GM12878 (cell line): ENCODE data around the gene DEK. TPM values are rescaled to one million over a fixed set of nuclear protein-coding genes. Genes with fewer than 3 reads are reported as not detected.

Experiments
- ATAC-seq: fragments of 200-7000 bp; cut with Tn5 transposase; 3 replicates; pipeline ENCODE4 v1.9.1; 2020; ENCODE audit warnings: mild to moderate bottlenecking, moderate library complexity
- BruUV-seq: library from RNA; stranded (reverse); fragments of 400-500 nt; replicated peaks from 2 replicates; lab custom pipeline; 2021; lab: Mats Ljungman, UMichigan
- CTCF ChIA-PET: fragments of 300-600 bp; sonication (Branson Sonifier 250); formaldehyde crosslinking; extraction: SDS; loops from one replicate; lab custom pipeline; 2021; ENCODE audit warnings: inconsistent platforms; lab: Yijun Ruan, JAX
- POLR2A ChIA-PET: fragments of 350-600 bp; formaldehyde crosslinking; extraction: SDS; loops from one replicate; lab custom pipeline; 2021; ENCODE audit warnings: inconsistent platforms; lab: Charles Lee
- RAD21 ChIA-PET: fragments of 300-600 bp; sonication (Branson Sonifier 250); formaldehyde crosslinking; loops from one replicate; lab custom pipeline; 2023; ENCODE audit warnings: antibody characterized with exemption; ENCODE audit not compliant: unreplicated experiment; lab: Charles Lee
- SMC1A ChIA-PET: fragments of 300-600 bp; sonication (Branson Sonifier 250); formaldehyde crosslinking; loops from one replicate; lab custom pipeline; 2023; ENCODE audit not compliant: unreplicated experiment, uncharacterized antibody; lab: Charles Lee
- DNase-seq: peaks from one replicate; pipeline ENCODE4 v3.0.0-alpha.2; 2011; ENCODE audit warnings: low read depth, low spot score
- FAIRE-seq: peaks from 3 replicates; lab custom pipeline; 2011; peaks lifted over from hg19 to GRCh38; lab: Jason Lieb, UNC
- H2AFZ ChIP-seq: 2 replicates; pipeline ENCODE4 v1.6.0; 2011; ENCODE audit warnings: low read depth, low read length, control low read depth; ENCODE audit not compliant: control insufficient read depth
- H3K27ac ChIP-seq: 2 replicates; pipeline ENCODE4 v1.5.1; 2011; ENCODE audit warnings: control low read depth; ENCODE audit not compliant: control insufficient read depth, insufficient read depth
- H3K27me3 ChIP-seq, 2 experiments: replicated peaks in 1 of 2; 2 replicates each; pipeline versions ENCODE4 v1.6.0 to v1.6.1; 2011; ENCODE audit warnings: low read length in 1 of 2; ENCODE audit not compliant: control insufficient read depth in 2 of 2, insufficient read depth in 2 of 2
- H3K36me3 ChIP-seq, 2 experiments: 2 replicates each; pipeline ENCODE4 v1.5.1; 2011; ENCODE audit warnings: low read length in 1 of 2; ENCODE audit not compliant: control insufficient read depth in 2 of 2, insufficient read depth in 2 of 2
- H3K4me1 ChIP-seq: 2 replicates; pipeline ENCODE4 v1.6.1; 2011; ENCODE audit warnings: mild to moderate bottlenecking, low read length, moderate library complexity, mixed read lengths; ENCODE audit not compliant: control insufficient read depth, insufficient read depth
- H3K4me2 ChIP-seq: 2 replicates; pipeline ENCODE4 v1.6.0; 2011; ENCODE audit warnings: control low read depth; ENCODE audit not compliant: control insufficient read depth, insufficient read depth
- H3K4me3 ChIP-seq: fragments of 200-600 bp; sonication (generic); 2 replicates; pipeline ENCODE4 v1.5.1; 2016
- H3K79me2 ChIP-seq: 2 replicates; pipeline ENCODE4 v1.6.0; 2011; ENCODE audit warnings: low read length; ENCODE audit not compliant: control insufficient read depth, insufficient read depth
- H3K9ac ChIP-seq: 2 replicates; pipeline ENCODE4 v1.8.0; 2011; ENCODE audit warnings: low read length, control low read depth, mixed read lengths; ENCODE audit not compliant: control insufficient read depth, insufficient read depth
- H3K9me3 ChIP-seq: replicated peaks from 3 replicates; pipeline ENCODE4 v1.5.1; 2011; ENCODE audit warnings: mild to moderate bottlenecking, low read length; ENCODE audit not compliant: control insufficient read depth, insufficient read depth
- H4K20me1 ChIP-seq: 2 replicates; pipeline ENCODE4 v1.6.0; 2011; ENCODE audit not compliant: control insufficient read depth, insufficient read depth
- BACH1 ChIP-seq: fragments of 450-650 bp; IDR thresholded peaks from 2 replicates; pipeline ENCODE4 v1.6.1; 2017; ENCODE audit warnings: mild to moderate bottlenecking, borderline replicate concordance
- CEBPB ChIP-seq, 2 experiments: fragments of 150-350 bp in 1 of 2; IDR thresholded peaks; 2 replicates each; pipeline ENCODE4 v1.6.1; 2012 to 2014; ENCODE audit warnings: low read depth in 2 of 2, low read length in 2 of 2, borderline replicate concordance in 1 of 2, inconsistent platforms in 1 of 2
- CREB1 ChIP-seq: IDR thresholded peaks from 2 replicates; pipeline ENCODE4 v1.6.1; 2012; ENCODE audit warnings: low read depth, mild to moderate bottlenecking, inconsistent platforms
- EED ChIP-seq: sonication (generic); IDR thresholded peaks from 2 replicates; pipeline ENCODE4 v1.6.1; 2016; ENCODE audit warnings: antibody characterized with exemption, low read depth
- MXI1 ChIP-seq: fragments of 150-350 bp; IDR thresholded peaks from 2 replicates; pipeline ENCODE4 v1.6.1; 2011; ENCODE audit warnings: low read depth, mild to moderate bottlenecking, inconsistent platforms, low read length, improper control_type of control experiment
- MYB ChIP-seq: fragments of 150-350 bp; IDR thresholded peaks from 2 replicates; pipeline ENCODE4 v1.6.1; 2014; ENCODE audit warnings: mild to moderate bottlenecking, low read depth, low read length, borderline replicate concordance
- NBN ChIP-seq: fragments of 450-650 bp; IDR thresholded peaks from 2 replicates; pipeline ENCODE4 v1.6.1; 2016
- PML ChIP-seq: IDR thresholded peaks from 2 replicates; pipeline ENCODE4 v1.6.1; 2012; ENCODE audit warnings: low read length, inconsistent platforms
- SPI1 ChIP-seq: IDR thresholded peaks from 2 replicates; pipeline ENCODE4 v1.6.1; 2011; ENCODE audit warnings: low read depth, mild to moderate bottlenecking, low read length, moderate library complexity, borderline replicate concordance; ENCODE audit not compliant: insufficient read depth
- TAF1 ChIP-seq: IDR thresholded peaks from 2 replicates; pipeline ENCODE4 v1.6.1; 2011; ENCODE audit warnings: mild to moderate bottlenecking, low read depth, low read length, borderline replicate concordance
- TARDBP ChIP-seq: IDR thresholded peaks from 2 replicates; pipeline ENCODE4 v1.6.1; 2016; ENCODE audit warnings: borderline replicate concordance
- TBL1XR1 ChIP-seq: IDR thresholded peaks from 2 replicates; pipeline ENCODE4 v1.6.1; 2012; ENCODE audit warnings: low read depth, low read length, improper control_type of control experiment
- TCF3 ChIP-seq: IDR thresholded peaks from 2 replicates; pipeline ENCODE4 v1.6.1; 2012; ENCODE audit warnings: low read depth, mild to moderate bottlenecking, low read length, borderline replicate concordance; ENCODE audit not compliant: insufficient read depth
- ZBTB11 ChIP-seq: fragments of 450-650 bp; formaldehyde crosslinking; IDR thresholded peaks from 2 replicates; pipeline ENCODE4 v1.5.0; 2022; ENCODE audit warnings: mild to moderate bottlenecking, missing genetic modification characterization
- ZNF207 ChIP-seq: fragments of 450-650 bp; IDR thresholded peaks from 2 replicates; pipeline ENCODE4 v1.6.1; 2014; ENCODE audit warnings: antibody characterized with exemption, mild to moderate bottlenecking, borderline replicate concordance
- WGBS: methylation state at CpG from one replicate; pipeline ENCODE4 v1.1.6; 2016; ENCODE audit warnings: low lambda C conversion rate; ENCODE audit not compliant: insufficient replicate concordance, insufficient coverage; ENCODE audit errors: missing lambda C conversion rate; 5-methylcytosine and 5-hydroxymethylcytosine counted together
- in situ Hi-C: fragments of 300-500 bp; cut with MboI; formaldehyde crosslinking; loops from 9 replicates; pipeline ENCODE4 v1.14.3; 2018; ENCODE audit warnings: mixed read lengths
- intact Hi-C: fragments of 100-400 bp; cut with micrococcal nuclease; formaldehyde crosslinking; loops from one replicate; pipeline ENCODE4 v1.14.2; 2022; ENCODE audit not compliant: unreplicated experiment
- polyA plus RNA-seq, 11 experiments: library from polyadenylated mRNA; depleted of rRNA in 4 of 11; unstranded in 6 of 11; stranded (reverse) in 5 of 11; fragments of >200 nt; fragmentation: Nextera tagmentation in 4 of 11; fragmentation: Illumina TruSeq in 1 of 11; extraction: Ambion mirVana in 4 of 11; extraction: Trizol in 1 of 11; gene quantifications; 1 replicate in 1 of 11; 2 replicates in 10 of 11; pipeline versions ENCODE4 v1.2.1 to v1.2.3, GENCODE V29; 2011 to 2016; ENCODE audit warnings: inconsistent platforms in 2 of 11, missing spikeins in 2 of 11, low read depth in 1 of 11
- total RNA-seq, 4 experiments: library from RNA; depleted of rRNA in 3 of 4; stranded (reverse); fragments of >200 nt in 3 of 4; fragmentation: Illumina TruSeq in 1 of 4; extraction: Trizol in 1 of 4; gene quantifications; 2 replicates each; pipeline versions ENCODE4 v1.2.1 to v1.2.3, GENCODE V29; 2013 to 2021

Gene DEK
- total and polyA plus RNA-seq, 10 of the 15 experiments (the other 5 are each of a cell fraction or from before 2014, with no cell fraction given), result 111 to 346 (median 196) TPM

GRCh38 chr6:18207949-18208348 lies 56.4 kb downstream of the DEK start:
- Histone ChIP-seq H3K27ac (no peak overlapping the region), H3K4me3 (no peak overlapping the region), H4K20me1 (no peaks in the 10 kb centered on the region; the same call in 1 of the 2 replicates), H3K9ac (no peak overlapping the region), H3K27me3 (no peaks in the 10 kb centered on the region), H3K79me2 (no peaks in the 10 kb centered on the region)
- BruUV-seq, result no TSS peak
- RAD21 ChIA-PET, result no interaction called here
- SMC1A ChIA-PET, result no interaction called here
- intact Hi-C loops (no loop called here), in situ Hi-C loops (no loop called here)
- no peak for ATAC-seq
- CTCF ChIA-PET, result no interaction called here
- TF ChIP-seq ZNF207 (no peak), TAF1 (no peak), PML (no peak), EED (no peak), ZBTB11 (no peak), CEBPB (IDR thresholded peaks at IDR 0.05; ENCODE audit: borderline replicate concordance in 1 of 2, low read depth in 2 of 2, low read length in 2 of 2) (no peak), TARDBP (no peak), NBN (no peak), MXI1 (no peak), TCF3 (no peak), BACH1 (no peak), CREB1 (no peak), MYB (no peak), SPI1 (no peak), TBL1XR1 (no peak)
- TF ChIP-seq, all 136 proteins: peak for 0
- Histone ChIP-seq H2AFZ (no peak overlapping the region), H3K9me3 (no peaks in the 10 kb centered on the region), H3K36me3 (no peaks in the 10 kb centered on the region), H3K4me2 (no peak overlapping the region), H3K4me1 (peaks cover 22% of the 10 kb centered on the region)
- POLR2A ChIA-PET, result no interaction called here
- WGBS, result 74% methylated on average over 2 of the region's 2 CpGs
- no peak for FAIRE-seq
- DNase-seq, result no peak
